Prostate gland (tissue), 2 donors: Measurements from ENCODE around the gene FOXP1.

Source experiments
- POLR2A ChIP-seq: fragments of 450-650 bp; IDR thresholded peaks from one replicate; pipeline ENCODE4 v1.6.1; 2016; ENCODE audit warnings: antibody characterized with exemption, mild to moderate bottlenecking
- POLR2AphosphoS5 ChIP-seq: sonication (generic); formaldehyde crosslinking; IDR thresholded peaks from one replicate; pipeline ENCODE4 v1.6.1; 2017; ENCODE audit warnings: antibody characterized with exemption
- TF ChIP-seq, protein P1 (sequence below), 4 experiments: fragments of 200-600 bp in 2 of 4; fragments of 450-650 bp in 2 of 4; sonication (generic) in 2 of 4; IDR thresholded peaks; 1 replicate in 3 of 4; 2 replicates in 1 of 4; pipeline ENCODE4 v1.5.1; 2016 to 2019; ENCODE audit warnings: antibody characterized with exemption in 4 of 4, mild to moderate bottlenecking in 2 of 4, moderate library complexity in 2 of 4

GRCh38 chr3:71251156-71251775, 332.3 kb downstream of the FOXP1 start:
- TF ChIP-seq POLR2A (no peak), POLR2AphosphoS5 (no peak)
- TF ChIP-seq, protein P1, sequence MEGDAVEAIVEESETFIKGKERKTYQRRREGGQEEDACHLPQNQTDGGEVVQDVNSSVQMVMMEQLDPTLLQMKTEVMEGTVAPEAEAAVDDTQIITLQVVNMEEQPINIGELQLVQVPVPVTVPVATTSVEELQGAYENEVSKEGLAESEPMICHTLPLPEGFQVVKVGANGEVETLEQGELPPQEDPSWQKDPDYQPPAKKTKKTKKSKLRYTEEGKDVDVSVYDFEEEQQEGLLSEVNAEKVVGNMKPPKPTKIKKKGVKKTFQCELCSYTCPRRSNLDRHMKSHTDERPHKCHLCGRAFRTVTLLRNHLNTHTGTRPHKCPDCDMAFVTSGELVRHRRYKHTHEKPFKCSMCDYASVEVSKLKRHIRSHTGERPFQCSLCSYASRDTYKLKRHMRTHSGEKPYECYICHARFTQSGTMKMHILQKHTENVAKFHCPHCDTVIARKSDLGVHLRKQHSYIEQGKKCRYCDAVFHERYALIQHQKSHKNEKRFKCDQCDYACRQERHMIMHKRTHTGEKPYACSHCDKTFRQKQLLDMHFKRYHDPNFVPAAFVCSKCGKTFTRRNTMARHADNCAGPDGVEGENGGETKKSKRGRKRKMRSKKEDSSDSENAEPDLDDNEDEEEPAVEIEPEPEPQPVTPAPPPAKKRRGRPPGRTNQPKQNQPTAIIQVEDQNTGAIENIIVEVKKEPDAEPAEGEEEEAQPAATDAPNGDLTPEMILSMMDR (IDR thresholded peaks at IDR 0.05), result no peak
